GM19240 (cell line): ENCODE results near the gene OTULINL.

Experiments used
- DNase-seq: peaks from one replicate; pipeline ENCODE4 v3.0.0; 2011; ENCODE audit warnings: low spot score; ENCODE audit not compliant: insufficient read length

OTULINL gene

GRCh38 chr5:14576206-14576605, 5.4 kb upstream of the OTULINL start:
- DNase-seq: no peak

GRCh38 chr5:14577079-14577725, 4.4 kb upstream of the OTULINL start:
- DNase-seq: no peak

GRCh38 chr5:14577971-14578370, 3.6 kb upstream of the OTULINL start:
- DNase-seq: no peak

GRCh38 chr5:14579246-14579645, 2.3 kb upstream of the OTULINL start:
- no peak for DNase-seq

- no peak for DNase-seq
Observed at GRCh38 chr5:14579731-14580397, 1.7 kb upstream of the OTULINL start.

- DNase-seq: no peak
Observed at GRCh38 chr5:14580398-14581034, 1.1 kb upstream of the OTULINL start.

GRCh38 chr5:14581891-14582796, 552 bp downstream of the OTULINL start:
- no peak for DNase-seq

GRCh38 chr5:14582797-14583137, 1.2 kb downstream of the OTULINL start:
- no peak for DNase-seq

GRCh38 chr5:14584848-14585247, 3.3 kb downstream of the OTULINL start:
- DNase-seq: no peak

GRCh38 chr5:14587150-14587549, 5.6 kb downstream of the OTULINL start:
- no peak for DNase-seq

GRCh38 chr5:14588145-14588544, 6.6 kb downstream of the OTULINL start:
- no peak for DNase-seq

GRCh38 chr5:14588758-14589543, 7.4 kb downstream of the OTULINL start:
- DNase-seq: no peak

- DNase-seq: no peak
Observed at GRCh38 chr5:14590949-14591348, 9.4 kb downstream of the OTULINL start.

GRCh38 chr5:14591548-14591947, 10.0 kb downstream of the OTULINL start:
- no peak for DNase-seq

GRCh38 chr5:14593326-14594021, 11.9 kb downstream of the OTULINL start:
- DNase-seq: no peak

GRCh38 chr5:14594378-14595074, 12.9 kb downstream of the OTULINL start:
- DNase-seq: no peak

- peak; percentile 43 for DNase-seq
Observed at GRCh38 chr5:14595189-14595588, 13.6 kb downstream of the OTULINL start.

GRCh38 chr5:14595891-14596290, 14.3 kb downstream of the OTULINL start:
- DNase-seq: no peak

GRCh38 chr5:14597080-14597479, 15.5 kb downstream of the OTULINL start:
- no peak for DNase-seq

- no peak for DNase-seq
Observed at GRCh38 chr5:14598225-14598624, 16.6 kb downstream of the OTULINL start.
